Activated gamma-delta T cell (primary cell): ENCODE measurements around the gene NOP9.
"Not testable (repeated sequence)": the region's sequence is repeated elsewhere in the genome, so short reads cannot be mapped to it uniquely, and the experiment has no call there.

Experiments used
- DNase-seq: peaks from one replicate; lab custom pipeline; 2025; lab: John Stamatoyannopoulos, UW

The NOP9 gene

GRCh38 chr14:24353559-24354481 lies 54.2 kb downstream of the NOP9 start:
- no peak for DNase-seq

- DNase-seq: not testable (repeated sequence)
Observed at GRCh38 chr14:24354482-24354825, 54.8 kb downstream of the NOP9 start.

GRCh38 chr14:24355009-24355408 lies 55.4 kb downstream of the NOP9 start:
- DNase-seq: no peak

- DNase-seq: no peak
Observed at GRCh38 chr14:24356208-24356607, 56.6 kb downstream of the NOP9 start.
